HFFc6 (cell line): ENCODE measurements around the gene IRF3. TPM values are rescaled to one million over a fixed set of nuclear protein-coding genes. Genes with fewer than 3 reads are reported as not detected.
"Not testable (repeated sequence)": the region's sequence is repeated elsewhere in the genome, so short reads cannot be mapped to it uniquely, and the experiment has no call there.

Source experiments
- DNase-seq: peaks from one replicate; pipeline ENCODE4 v3.0.0-alpha.2; 2018
- H3K27ac Mint-ChIP-seq: 2 replicates; pipeline ENCODE4 v1.8.0; 2020; ENCODE audit warnings: mild to moderate bottlenecking, mixed read lengths
- H3K27me3 Mint-ChIP-seq: 2 replicates; pipeline ENCODE4 v1.8.0; 2021; ENCODE audit warnings: mild to moderate bottlenecking, moderate library complexity, mixed read lengths; ENCODE audit not compliant: insufficient read depth
- H3K36me3 Mint-ChIP-seq: 2 replicates; pipeline ENCODE4 v1.8.0; 2021; ENCODE audit warnings: low read depth, mixed read lengths
- H3K4me1 Mint-ChIP-seq: 2 replicates; pipeline ENCODE4 v1.8.0; 2020; ENCODE audit warnings: low read depth, mixed read lengths
- H3K4me3 Mint-ChIP-seq: 2 replicates; pipeline ENCODE4 v1.8.0; 2020; ENCODE audit warnings: mild to moderate bottlenecking, moderate library complexity, mixed read lengths
- H3K9me3 Mint-ChIP-seq: 2 replicates; pipeline ENCODE4 v1.8.0; 2020; ENCODE audit warnings: mild to moderate bottlenecking, mixed read lengths
- total RNA-seq, 6 experiments: library from RNA; stranded (reverse); fragmentation: NEBNext Ultra II Directional; extraction: Animal tissue kit (Norgen Biotek cat#: 25700); gene quantifications; 2 replicates in 1 of 6; 3 replicates in 5 of 6; pipeline ENCODE4 v1.2.3, GENCODE V29; 2021
- TF ChIP-seq, protein P1 (sequence below): fragments of 200-600 bp; sonication (generic); IDR thresholded peaks from 2 replicates; pipeline ENCODE4 v1.5.0; 2021; ENCODE audit warnings: antibody characterized with exemption, mild to moderate bottlenecking

IRF3 gene
- total RNA-seq, 6 experiments from 2014 or later, result 55.5 to 72.8 (median 58.7) TPM

DNA sequence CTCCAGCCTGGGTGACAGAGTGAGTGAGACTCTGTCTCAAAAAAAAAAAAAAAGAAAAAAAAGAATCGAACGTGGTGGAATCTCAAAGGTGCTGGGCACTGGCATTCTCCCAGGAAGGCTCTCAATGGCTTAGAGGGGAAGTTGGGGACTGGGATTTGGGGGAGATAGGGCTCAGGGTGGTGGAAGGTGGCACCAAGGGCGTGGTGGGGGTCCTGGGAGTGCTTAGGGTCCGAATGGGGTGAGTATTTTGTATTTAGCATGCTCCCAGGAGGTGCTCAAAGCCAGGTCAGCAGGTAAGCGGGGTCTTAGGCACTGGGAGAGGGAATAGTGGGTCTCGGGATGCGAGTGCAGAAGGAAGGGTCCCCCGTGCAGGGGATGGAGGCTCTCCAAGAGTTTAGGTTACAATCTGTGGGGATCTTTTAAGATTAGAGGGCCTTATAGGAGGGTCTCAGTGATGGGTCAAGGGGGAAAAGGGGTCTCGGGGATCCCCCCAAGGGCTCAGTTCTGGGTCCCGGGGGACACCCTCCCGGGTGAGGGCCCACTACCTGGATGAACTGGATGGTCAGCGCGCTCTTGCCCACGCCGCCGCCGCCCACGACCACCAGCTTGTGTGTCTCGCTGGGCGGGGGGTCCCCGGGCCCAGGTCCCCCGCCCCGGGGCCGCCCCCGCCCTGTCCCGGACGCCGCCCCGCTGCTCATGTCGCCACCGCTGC, 26.1 kb downstream of the IRF3 start:
- Mint-ChIP-seq H3K4me1 (peaks cover 66% of the 10 kb centered on the region), H3K9me3 (no peaks in the 10 kb centered on the region), H3K27ac (peak overlapping the region; percentile 100), H3K36me3 (peaks cover 21% of the 10 kb centered on the region), H3K4me3 (peak overlapping the region; percentile 99), H3K27me3 (peaks cover 18% of the 10 kb centered on the region)
- DNase-seq, result no peak
- TF ChIP-seq, protein P1, sequence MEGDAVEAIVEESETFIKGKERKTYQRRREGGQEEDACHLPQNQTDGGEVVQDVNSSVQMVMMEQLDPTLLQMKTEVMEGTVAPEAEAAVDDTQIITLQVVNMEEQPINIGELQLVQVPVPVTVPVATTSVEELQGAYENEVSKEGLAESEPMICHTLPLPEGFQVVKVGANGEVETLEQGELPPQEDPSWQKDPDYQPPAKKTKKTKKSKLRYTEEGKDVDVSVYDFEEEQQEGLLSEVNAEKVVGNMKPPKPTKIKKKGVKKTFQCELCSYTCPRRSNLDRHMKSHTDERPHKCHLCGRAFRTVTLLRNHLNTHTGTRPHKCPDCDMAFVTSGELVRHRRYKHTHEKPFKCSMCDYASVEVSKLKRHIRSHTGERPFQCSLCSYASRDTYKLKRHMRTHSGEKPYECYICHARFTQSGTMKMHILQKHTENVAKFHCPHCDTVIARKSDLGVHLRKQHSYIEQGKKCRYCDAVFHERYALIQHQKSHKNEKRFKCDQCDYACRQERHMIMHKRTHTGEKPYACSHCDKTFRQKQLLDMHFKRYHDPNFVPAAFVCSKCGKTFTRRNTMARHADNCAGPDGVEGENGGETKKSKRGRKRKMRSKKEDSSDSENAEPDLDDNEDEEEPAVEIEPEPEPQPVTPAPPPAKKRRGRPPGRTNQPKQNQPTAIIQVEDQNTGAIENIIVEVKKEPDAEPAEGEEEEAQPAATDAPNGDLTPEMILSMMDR, result no peak

DNA sequence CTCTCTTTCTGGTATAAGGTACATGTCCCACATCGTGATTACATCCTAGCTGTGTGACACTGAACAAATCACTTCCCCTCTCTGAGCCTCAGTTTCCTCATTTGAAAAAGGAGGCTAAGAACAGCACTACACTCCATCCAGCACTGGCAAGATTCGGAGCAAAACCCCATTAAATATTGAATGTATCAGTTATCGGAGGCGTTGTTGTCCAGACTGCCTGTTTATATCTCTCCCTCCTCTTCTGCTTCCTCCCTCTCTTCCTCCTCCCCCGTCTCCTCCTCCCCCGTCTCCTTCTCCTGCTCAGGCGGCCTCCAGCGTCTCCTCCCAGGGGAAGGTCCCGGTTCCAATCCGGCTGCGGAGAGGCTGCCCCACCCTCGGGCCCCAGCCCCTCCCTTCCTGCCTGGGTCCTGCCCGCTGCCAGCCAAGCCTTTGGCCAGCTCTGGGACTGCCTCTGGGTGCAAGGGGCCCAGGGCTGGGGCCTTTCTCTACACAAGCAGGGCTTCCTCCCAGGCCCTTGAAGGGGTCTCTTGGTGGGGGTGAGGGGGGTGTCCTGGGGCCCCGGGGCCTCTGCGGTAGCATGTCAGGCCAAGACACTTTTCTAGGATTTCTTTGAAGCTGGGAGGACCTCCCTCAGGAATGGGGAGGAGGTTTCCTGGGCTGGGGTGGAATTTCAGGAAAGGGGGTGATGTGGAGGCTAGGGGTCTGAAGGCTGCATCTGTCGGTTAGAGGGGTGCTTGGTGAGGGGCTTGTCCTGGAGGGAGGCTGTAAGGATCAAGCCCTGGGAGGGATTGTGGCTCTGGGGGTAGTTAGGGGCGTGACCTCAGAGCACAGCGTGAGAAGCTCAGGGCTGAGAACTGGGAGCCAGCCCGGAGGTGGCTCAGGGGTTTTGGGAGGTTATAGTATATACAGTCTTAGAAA, 27.6 kb downstream of the IRF3 start:
- Mint-ChIP-seq H3K4me3 (peak overlapping the region; percentile 99), H3K36me3 (peaks cover 14% of the 10 kb centered on the region), H3K9me3 (no peaks in the 10 kb centered on the region), H3K4me1 (peaks cover 51% of the 10 kb centered on the region), H3K27me3 (peaks cover 17% of the 10 kb centered on the region), H3K27ac (peak overlapping the region; percentile 92)
- DNase-seq, result peak; percentile 73
- TF ChIP-seq, protein P1, result no peak

DNA sequence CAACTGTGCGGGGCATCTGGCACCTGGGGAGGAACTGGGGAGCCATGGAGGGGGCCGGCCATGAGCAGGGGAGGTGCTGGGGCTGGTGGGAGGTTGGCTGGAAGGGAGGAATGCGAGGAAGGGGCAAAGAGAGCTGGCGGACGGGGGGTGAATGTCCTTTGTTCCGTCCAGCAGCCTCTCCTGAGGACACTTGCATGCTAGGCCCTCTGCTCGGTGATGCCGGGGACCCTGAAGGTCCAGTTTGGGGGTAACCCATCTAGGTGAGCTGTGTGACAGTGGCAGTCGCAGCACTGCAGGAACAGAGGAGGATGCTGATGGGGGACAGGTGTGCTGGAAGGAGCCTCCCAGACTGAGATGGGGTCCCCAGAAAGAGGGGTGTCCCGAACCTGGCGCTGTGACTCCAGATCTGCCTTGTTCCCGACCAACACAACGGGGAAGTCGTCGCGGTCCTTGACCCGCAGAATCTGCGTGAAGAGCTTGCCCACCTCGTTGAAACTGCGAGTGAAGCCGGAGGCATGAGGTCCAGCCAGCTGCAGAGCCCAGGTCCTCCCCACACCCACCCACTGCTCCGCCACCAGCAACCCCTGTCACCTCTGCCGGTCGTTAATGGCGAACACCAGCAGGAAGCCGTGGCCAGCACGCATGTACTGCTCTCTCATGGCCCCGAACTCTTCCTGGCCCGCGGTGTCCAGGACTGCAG, 29.3 kb downstream of the IRF3 start:
- Mint-ChIP-seq H3K4me1 (peaks cover 39% of the 10 kb centered on the region), H3K36me3 (peaks cover 7% of the 10 kb centered on the region; the same call in 1 of the 2 replicates), H3K27ac (peak overlapping the region; percentile 53; the same call in 1 of the 2 replicates)

DNA sequence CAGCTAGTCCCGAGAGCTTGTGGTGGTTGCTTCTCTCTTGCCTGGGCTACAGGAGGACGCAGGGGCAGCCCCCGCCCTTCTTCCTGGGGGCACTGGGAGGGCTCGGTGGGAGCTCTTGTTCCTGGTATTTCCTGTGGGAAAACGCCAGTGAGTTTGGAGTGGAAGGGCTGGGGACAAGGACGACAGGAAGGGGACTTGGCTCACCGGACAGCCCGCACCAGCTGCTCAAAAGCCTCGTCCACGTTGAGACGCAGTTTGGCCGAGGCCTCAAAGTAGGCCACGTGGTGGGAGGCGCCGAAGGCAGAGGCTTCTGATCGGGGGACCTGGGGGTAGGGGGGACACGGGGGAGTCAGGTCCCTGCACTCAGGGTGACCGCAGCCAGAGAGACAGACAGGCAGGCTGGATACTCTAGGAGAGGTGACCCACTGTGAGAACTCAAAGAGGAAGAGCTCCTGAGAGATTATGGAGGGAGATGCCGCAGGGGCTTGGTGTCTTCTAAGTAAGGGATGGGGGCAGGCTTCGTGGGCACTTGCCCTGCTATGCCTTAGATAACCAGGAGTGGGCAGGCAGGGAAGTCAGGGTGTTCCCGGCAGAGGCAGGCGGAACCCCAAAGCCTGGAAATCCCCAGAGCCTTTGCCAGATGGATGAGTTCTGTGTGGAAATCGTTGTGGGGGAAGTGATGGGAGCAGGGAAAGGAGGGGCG, 30.0 kb downstream of the IRF3 start:
- Mint-ChIP-seq H3K27ac (peak overlapping the region; percentile 53), H3K9me3 (no peaks in the 10 kb centered on the region), H3K4me3 (peak overlapping the region; percentile 17; the same call in 1 of the 2 replicates), H3K27me3 (peaks cover 5% of the 10 kb centered on the region), H3K36me3 (peaks cover 7% of the 10 kb centered on the region; the same call in 1 of the 2 replicates), H3K4me1 (peaks cover 37% of the 10 kb centered on the region)
- no peak for DNase-seq
- TF ChIP-seq, protein P1, result peak; percentile 32

More for the DNA sequence above, 29.3 kb downstream of the IRF3 start:
- TF ChIP-seq, protein P1, result no peak
- no peaks in the 10 kb centered on the region for H3K9me3 Mint-ChIP-seq
- no peak for DNase-seq
- peak overlapping the region; percentile 7; the same call in 1 of the 2 replicates for H3K4me3 Mint-ChIP-seq
- peaks cover 11% of the 10 kb centered on the region for H3K27me3 Mint-ChIP-seq

DNA sequence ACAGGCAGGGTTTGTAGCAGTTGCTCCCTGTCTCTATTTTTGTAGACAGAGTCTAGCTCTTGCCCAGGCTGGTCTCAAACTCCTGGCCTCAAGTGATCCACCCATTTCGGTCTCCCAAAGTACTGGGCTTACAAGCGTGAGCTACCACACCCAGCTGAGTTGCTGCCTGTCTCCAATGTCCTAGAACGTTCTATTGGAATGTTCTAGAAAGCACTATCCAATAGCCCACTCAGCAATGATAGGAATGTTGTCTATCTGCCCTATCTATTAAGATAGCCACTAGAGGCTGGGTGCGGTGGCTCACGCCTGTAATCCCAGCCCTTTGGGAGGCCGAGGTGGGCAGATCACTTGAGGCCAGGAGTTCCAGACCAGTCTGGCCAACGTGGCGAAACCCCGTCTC, 32.4 kb downstream of the IRF3 start:
- not testable (repeated sequence) for H3K27ac Mint-ChIP-seq, H3K27me3 Mint-ChIP-seq, DNase-seq, H3K4me3 Mint-ChIP-seq, H3K9me3 Mint-ChIP-seq
- Mint-ChIP-seq H3K36me3 (peaks cover 15% of the 10 kb centered on the region), H3K4me1 (peaks cover 24% of the 10 kb centered on the region)
